CD4-positive, alpha-beta T cell treated with Interleukin-17A for 1 hour (primary cell): ENCODE data around the gene C18orf54.
"Not testable (repeated sequence)": the region's sequence is repeated elsewhere in the genome, so short reads cannot be mapped to it uniquely, and the experiment has no call there.

Experiments
- DNase-seq: peaks from one replicate; pipeline ENCODE4 v3.0.0-alpha.2; 2020

The C18orf54 gene

DNA sequence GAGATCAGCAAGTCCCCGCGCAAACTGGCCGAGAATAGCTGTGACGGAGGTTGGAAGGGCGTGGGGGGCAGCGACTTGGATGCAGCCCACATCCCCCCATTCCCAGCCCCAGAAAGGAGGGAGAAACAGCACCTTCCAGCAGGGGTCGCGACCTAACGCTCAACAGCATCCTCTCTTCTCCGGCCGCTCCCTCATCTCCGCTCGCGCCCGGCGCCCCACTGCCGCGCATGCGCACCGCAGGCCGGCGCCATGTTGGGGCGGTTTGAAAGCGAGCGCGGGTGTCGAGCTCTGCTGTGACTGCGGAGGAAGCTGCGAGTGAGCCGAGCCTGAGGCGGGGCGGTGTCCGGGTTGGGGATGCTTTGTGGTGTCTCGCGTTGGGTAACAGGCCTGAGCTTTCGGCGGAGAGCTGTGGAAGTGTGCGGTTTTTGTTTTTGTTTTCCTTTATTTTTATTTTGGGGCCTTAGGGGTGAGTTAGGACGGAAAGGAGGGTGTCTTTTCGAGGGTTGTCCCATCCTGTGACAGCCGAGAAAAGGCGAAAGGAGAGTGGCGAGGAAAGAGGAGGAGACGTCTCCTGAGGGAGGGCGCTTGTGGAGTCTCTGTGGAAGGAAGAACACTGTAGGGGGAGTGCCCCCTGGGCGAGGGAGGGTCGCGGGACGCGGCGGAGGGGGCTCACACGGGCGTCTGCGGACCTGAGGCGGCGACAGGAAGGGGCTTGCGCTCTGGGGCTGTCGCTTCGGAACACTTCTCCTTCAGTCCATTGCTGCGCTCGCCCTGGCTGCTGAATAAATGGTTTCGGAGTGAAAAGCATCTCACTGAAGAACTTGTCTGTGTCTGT, at the start of gene C18orf54, which contains the start of gene STARD6:
TSS of gene C18orf54 (plus strand) at position 247 of the 835 bp plus-strand sequence. CDS start 2,667 bp downstream, outside the sequence.
TSS of gene STARD6 (minus strand) at position 199 of the 835 bp plus-strand sequence. CDS start 3,285 bp downstream, outside the sequence.
- DNase-seq: peak; percentile 92

- not testable (repeated sequence) for DNase-seq
Observed at GRCh38 chr18:54309564-54309963, 48.1 kb upstream of the C18orf54 start.

DNA sequence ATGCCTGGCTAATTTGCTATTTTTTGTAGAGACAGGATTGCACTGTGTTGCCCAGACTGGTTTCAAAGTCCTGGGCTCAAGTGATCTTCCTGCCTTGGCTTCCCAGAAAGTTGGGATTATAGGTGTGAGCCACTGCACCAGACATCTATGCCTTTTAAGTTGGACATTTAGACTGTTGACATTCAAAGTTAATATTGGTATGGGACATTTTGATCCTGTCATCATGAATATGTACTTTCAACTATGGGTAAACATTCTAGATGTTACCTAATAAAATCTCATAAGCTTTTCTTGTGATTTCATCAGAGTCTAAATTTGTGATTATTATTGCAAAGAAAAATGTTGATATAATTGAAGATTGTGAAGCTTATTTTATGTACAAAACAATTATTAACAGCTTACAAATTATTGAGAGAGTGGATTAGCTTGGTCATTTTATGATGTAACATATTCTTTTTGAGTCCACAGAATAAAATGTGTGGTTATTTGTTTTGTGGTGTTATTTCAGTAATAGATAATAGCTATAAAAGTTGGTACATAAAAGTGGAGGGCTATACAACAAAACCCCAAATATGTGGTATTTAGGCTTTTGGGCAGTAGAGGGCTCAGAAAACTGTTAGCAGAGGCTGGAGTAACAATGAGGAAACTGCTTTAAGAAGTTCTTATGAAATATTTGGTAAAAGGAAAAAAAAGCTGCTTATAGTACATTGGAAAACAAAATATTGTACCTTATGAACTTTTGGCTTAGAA, 41.5 kb upstream of the C18orf54 start:
- DNase-seq: no peak

GRCh38 chr18:54323561-54323960, 34.1 kb upstream of the C18orf54 start:
- DNase-seq: no peak

GRCh38 chr18:54323970-54324369, 33.7 kb upstream of the C18orf54 start:
- no peak for DNase-seq

GRCh38 chr18:54327818-54328217, 29.9 kb upstream of the C18orf54 start:
- DNase-seq: no peak

- DNase-seq: no peak
Observed at GRCh38 chr18:54329787-54330186, 27.9 kb upstream of the C18orf54 start.

DNA sequence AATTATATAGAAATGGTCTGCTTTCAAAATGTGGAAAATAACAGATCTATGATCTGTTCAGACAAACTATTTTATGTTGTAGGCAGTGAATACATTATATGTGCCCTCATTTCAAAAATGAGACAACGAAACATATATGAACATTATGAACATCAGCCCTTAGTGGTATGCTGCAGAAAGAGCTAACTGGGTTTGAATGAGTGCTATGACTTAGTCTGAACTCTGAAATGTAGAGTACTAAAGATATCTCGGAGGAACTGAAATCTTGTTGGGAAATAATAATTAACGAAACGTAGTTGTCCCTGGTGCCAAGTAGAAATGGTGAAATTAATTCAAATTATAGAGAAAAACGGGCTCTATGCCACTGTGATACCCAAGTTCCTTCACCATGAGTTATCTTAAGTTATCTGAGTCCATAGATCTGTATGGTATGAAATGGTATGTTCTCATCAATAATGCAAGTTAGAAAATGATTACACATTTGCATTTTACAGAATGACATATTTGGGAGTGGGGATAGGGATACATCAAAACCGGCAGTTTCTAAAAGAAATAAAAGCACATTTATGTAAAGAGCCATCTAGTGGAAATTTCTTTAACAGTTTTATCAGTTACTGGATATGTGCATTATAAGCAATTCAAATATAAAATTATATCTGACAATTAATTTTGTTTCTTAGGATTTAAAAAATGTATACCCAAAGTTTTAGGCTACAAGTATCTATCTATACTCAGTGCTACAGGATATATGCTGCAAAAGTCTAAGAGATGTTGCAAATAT, 26.7 kb upstream of the C18orf54 start:
- no peak for DNase-seq

DNA sequence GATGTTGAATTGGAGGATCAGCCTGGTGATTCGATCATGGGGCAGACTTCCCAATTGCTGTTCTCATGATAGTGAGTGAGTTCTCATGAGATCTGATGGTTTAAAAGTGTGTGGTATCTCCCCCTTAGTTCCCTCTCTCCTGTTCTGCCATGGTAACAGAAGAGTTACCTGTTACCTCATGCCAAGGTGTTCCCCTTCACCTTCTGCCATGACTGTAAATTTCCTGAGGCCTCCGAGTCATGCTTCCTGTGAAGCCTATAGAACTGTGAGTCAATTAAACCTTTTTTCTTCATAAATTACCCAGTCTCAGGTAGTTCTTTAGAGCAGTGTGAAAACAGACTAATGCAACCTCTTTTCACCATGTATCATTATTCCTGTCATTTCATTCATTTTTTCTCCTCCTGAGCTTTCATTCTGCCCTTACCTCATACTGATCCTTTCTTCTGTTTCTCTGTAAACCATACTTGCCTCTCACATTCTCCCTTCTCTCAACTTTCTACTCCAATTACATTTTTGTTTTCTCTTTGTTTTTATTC, 22.0 kb upstream of the C18orf54 start:
- no peak for DNase-seq

- DNase-seq: no peak
Observed at GRCh38 chr18:54338230-54338629, 19.5 kb upstream of the C18orf54 start.

DNA sequence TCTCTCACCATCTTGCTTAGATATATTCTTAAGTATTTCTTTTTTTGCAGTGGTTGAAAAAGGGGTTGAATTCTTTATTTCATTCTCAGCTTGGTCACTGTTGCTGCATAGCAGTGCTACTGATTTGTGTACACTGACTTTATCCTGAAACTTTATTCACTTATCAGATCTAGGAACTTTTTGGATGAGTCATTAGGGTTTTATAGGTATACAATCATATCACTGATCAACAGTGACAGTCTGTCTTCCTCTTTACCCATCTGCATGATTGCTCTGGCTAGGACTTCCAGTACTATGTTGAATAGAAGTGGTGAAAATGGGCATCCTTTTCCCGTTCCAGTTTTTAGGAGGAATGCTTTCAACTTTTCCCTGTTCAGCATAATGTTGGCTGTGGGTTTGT, 6.5 kb upstream of the C18orf54 start:
- no peak for DNase-seq

DNA sequence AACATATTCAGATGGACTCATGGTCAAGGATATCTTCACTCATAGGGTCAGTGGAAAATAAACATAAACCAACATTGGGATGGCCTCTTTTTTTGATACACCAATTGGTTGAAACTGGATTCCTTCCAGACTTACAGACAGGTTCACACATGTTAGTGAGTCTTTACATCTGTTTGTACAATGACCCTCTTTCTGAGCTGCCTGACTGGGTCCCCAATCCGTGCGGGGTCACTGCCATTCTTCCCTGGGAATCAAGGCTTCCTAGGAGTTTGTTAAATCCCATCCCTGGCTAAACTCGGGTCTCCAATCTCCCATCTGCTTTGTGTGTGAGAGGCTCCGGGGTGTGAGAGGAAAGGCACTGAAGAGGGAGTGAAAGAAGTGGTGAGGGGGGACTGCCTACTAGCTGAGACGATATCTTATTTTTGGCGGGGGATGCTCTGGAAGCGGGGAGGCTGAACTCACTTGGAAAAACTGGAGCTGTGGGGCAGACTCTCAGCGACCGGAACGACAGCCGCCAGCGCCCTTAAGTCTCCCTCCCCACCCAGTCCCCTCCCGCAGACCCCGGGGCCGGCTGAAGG, 535 bp upstream of the C18orf54 start:
- DNase-seq: no peak

DNA sequence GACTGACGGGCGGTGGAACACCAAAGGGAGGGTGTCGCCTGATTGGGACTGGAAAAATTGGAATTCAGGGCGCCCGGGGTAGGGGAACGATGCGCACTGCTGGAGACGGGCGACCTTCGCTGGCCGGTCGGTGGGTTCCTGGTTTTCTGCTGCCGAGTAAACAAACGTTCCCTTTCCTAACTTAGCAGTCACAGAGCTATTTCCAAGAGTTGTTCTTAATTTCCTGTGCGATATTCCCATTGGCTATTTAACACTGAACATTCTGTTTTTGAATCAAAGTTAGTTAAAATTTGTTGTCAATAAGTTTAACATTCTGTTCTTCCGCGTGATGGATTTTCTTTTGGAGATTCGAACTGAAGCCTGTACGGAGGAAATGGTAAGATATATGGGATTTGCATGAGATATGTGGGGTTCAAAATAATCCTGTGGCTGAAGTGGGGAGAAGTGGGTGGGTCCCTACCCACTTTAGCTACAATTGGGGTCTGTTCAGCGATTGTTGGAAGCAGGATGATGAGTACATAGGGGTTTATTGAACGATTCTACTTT, 862 bp downstream of the C18orf54 start:
- peak; percentile 4 for DNase-seq

GRCh38 chr18:54359233-54359632, 1.5 kb downstream of the C18orf54 start:
- no peak for DNase-seq

DNA sequence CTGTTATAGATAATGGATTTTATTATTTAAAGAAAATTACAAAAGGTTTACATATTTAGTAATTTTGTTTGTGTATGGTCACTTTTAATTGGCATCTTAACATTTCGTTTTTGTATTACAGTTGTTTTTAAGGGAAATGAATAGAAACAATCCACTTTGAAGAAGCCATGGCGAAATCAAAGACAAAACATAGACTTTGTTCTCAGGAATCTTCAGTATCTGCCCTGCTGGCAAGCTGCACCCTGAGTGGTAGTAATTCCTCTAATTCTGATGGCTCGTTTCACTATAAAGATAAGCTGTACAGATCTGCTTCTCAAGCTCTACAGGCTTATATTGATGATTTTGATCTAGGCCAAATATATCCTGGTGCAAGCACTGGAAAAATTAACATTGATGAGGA, 2.7 kb downstream of the C18orf54 start:
- DNase-seq: no peak

DNA sequence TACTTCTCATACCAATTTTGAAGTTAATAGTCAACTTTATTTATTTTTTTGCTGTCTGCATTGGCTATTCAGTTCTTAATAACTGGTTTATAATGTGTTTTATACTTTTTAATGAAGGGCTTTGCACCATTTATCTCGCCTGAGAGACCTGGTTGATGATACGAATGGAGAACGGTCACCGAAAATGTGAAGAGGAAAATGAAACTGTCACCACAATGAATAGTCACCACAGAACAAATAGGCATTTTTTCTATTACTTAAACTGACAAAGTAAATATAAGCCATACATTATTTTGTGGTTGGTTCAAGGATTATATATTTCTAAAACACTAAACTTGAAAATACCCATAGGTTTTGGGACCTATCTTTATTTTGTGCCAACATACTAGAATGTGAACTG, 20.4 kb downstream of the C18orf54 start:
- no peak for DNase-seq

- DNase-seq: no peak
Observed at GRCh38 chr18:54381640-54382039, 23.9 kb downstream of the C18orf54 start.

- DNase-seq: no peak
Observed at GRCh38 chr18:54382076-54382475, 24.4 kb downstream of the C18orf54 start.

GRCh38 chr18:54382733-54383252, 25.1 kb downstream of the C18orf54 start:
- DNase-seq: no peak

DNA sequence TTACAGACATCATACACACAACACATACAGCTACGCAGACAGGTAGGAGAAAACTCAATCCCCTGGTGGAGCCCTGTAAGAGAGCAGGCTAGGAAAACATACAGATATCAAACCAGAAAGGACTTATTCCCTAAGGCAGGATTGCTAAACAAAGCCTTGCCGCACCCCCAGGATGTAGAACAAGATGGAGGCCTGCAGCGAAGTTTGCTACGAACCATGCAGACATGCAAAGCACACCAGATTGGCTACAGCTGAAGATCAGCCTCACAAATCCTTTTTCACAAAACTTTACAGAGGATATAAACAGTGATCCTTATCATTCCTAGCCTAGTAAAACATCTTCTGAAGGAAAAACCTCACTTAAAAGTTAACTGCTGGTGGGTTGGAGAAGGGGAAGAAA, 28.3 kb downstream of the C18orf54 start:
- no peak for DNase-seq

- not testable (repeated sequence) for DNase-seq
Observed at GRCh38 chr18:54386800-54387495, 29.2 kb downstream of the C18orf54 start.
